Frontal cortex (tissue), 4 donors: ENCODE measurements around the gene JADE3. TPM values are rescaled to one million over a fixed set of nuclear protein-coding genes. Genes with fewer than 3 reads are reported as not detected.

Experiments used
- DNase-seq, 2 donors: peaks; one replicate each; pipeline ENCODE4 v3.0.0; 2012; ENCODE audit warnings: low spot score in 2 of 2
- FAIRE-seq: peaks from 2 replicates; lab custom pipeline; 2012; peaks lifted over from hg19 to GRCh38; lab: Jason Lieb, UNC
- small RNA-seq: library from RNA; depleted of rRNA; stranded (forward); fragments of <200 nt; gene quantifications from one replicate; pipeline ENCODE3, GENCODE V24; 2014
- total RNA-seq: library from RNA; depleted of rRNA; stranded (reverse); fragments of >200 nt; gene quantifications from one replicate; pipeline ENCODE4 v1.2.3, GENCODE V29; 2014
- donor health status: control.
- donor health status: control.
- donor health status: control.

The JADE3 gene
- total RNA-seq, 1 donor from 2014 or later = 10.2 TPM

DNA sequence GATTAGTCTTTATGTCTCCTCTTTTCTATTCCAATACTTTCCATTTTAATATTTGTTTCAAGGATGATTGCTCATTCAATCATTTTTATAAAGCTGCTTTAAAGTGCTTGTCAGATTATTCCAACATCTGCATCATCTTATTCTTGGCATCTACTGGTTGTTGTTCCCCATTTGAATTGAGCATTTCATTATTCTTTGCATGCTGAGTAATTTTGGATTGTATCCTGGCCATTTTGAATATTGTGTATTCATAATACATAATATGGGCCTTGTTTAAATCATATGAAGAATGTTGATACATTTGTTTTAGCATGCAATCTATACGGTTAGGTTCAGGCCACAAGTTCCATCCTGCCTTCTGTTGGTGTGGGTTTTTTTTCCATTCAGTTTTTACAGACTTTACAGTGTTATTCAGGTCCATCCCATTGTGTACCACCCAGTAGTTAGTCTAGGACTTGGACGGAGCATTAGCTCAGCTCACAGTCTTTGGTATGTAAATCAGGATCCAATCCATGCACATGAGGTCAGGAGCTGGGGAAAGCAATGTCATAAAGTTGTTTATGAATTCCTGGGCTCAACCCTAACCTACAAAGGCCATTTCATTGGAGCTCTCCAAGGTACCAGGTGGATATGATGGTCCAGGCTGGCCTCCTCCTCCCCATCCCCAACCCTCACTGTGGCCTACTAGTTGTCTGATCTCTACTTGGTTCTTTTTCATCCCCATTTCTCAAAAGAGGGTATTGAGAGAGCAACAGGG, 186.3 kb downstream of the JADE3 start:
- DNase-seq (no peak), FAIRE-seq (no peak)

DNA sequence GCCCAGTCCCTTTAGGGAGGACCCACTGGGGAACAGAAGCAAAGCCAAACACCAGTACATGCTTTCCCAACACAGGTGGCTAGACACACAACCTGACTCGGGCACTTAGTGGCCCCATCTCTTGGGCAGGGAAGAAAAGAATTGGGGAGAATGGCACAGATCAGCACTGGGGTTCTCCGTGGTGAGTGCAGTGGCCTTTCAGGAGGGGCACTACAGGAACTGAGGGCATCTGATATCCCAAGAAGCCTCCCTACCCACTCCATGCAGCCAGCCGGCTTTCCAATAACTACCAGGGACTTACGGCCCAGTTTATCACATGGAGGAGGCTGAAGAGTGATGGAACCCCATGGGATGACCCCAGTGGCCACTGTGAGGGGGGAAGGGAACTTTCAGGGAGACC, 189.0 kb downstream of the JADE3 start:
- DNase-seq (no peak), FAIRE-seq (no peak)

Small RNA genes within 50 kb of the gene (small RNA-seq; reads per million reads assigned to genes)
- not detected for gene RNU6-1189P

Other genes starting within 250 kb of the JADE3 start
- gene SLC9A7, start 153.3 kb upstream of the JADE3 start, total RNA-seq = 30.6 TPM
- gene RP2, start 75.4 kb upstream of the JADE3 start, total RNA-seq = 20.8 TPM
- 2.9 TPM for gene RGN, start 166.0 kb downstream of the JADE3 start, total RNA-seq
- 88.0 TPM for gene NDUFB11, start 232.3 kb downstream of the JADE3 start, total RNA-seq
- 37.9 TPM for gene RBM10, start 232.8 kb downstream of the JADE3 start, total RNA-seq